Neutrophil (primary cell): ENCODE measurements around the gene AKT1.

ENCODE experiments used
- H3K27ac ChIP-seq: fragments of 200-600 bp; sonication (generic); 2 replicates; pipeline ENCODE4 v1.5.1; 2016; ENCODE audit warnings: mild to moderate bottlenecking, moderate library complexity
- H3K27me3 ChIP-seq: fragments of 200-600 bp; sonication (generic); 2 replicates; pipeline ENCODE4 v1.6.0; 2016; ENCODE audit warnings: mild to moderate bottlenecking
- H3K36me3 ChIP-seq: fragments of 200-600 bp; sonication (generic); 2 replicates; pipeline ENCODE4 v1.5.1; 2017
- H3K4me1 ChIP-seq, 2 experiments: fragments of 200-600 bp in 1 of 2; sonication (generic) in 1 of 2; 1 replicate in 1 of 2; 2 replicates in 1 of 2; pipeline versions ENCODE4 v1.5.1 to v1.6.1; 2013 to 2016; ENCODE audit warnings: low read depth in 1 of 2, low read length in 1 of 2, mild to moderate bottlenecking in 1 of 2, moderate library complexity in 1 of 2; ENCODE audit not compliant: control insufficient read depth in 1 of 2, insufficient read depth in 1 of 2
- H3K4me3 ChIP-seq, 2 experiments: fragments of 200-600 bp in 1 of 2; sonication (generic) in 1 of 2; 1 replicate in 1 of 2; 2 replicates in 1 of 2; pipeline ENCODE4 v1.5.1; 2013 to 2016; ENCODE audit warnings: low read depth in 1 of 2, low read length in 1 of 2, mild to moderate bottlenecking in 1 of 2, moderate library complexity in 1 of 2
- H3K9me3 ChIP-seq: fragments of 200-600 bp; sonication (generic); 2 replicates; pipeline ENCODE4 v1.5.1; 2016
- TF ChIP-seq, protein P1 (sequence below): fragments of 200-600 bp; sonication (generic); IDR thresholded peaks from 2 replicates; pipeline ENCODE4 v1.5.1; 2016; ENCODE audit warnings: antibody characterized with exemption

The AKT1 gene

GRCh38 chr14:104745431-104745830 is 50.1 kb downstream of the AKT1 start:
- no peak overlapping the region for H3K27ac ChIP-seq
- TF ChIP-seq, protein P1, sequence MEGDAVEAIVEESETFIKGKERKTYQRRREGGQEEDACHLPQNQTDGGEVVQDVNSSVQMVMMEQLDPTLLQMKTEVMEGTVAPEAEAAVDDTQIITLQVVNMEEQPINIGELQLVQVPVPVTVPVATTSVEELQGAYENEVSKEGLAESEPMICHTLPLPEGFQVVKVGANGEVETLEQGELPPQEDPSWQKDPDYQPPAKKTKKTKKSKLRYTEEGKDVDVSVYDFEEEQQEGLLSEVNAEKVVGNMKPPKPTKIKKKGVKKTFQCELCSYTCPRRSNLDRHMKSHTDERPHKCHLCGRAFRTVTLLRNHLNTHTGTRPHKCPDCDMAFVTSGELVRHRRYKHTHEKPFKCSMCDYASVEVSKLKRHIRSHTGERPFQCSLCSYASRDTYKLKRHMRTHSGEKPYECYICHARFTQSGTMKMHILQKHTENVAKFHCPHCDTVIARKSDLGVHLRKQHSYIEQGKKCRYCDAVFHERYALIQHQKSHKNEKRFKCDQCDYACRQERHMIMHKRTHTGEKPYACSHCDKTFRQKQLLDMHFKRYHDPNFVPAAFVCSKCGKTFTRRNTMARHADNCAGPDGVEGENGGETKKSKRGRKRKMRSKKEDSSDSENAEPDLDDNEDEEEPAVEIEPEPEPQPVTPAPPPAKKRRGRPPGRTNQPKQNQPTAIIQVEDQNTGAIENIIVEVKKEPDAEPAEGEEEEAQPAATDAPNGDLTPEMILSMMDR = no peak
- no peaks in the 10 kb centered on the region for H3K9me3 ChIP-seq
- no peaks in the 10 kb centered on the region for H3K36me3 ChIP-seq
- H3K4me3 ChIP-seq = no peak overlapping the region
- H3K27me3 ChIP-seq = no peaks in the 10 kb centered on the region
- H3K4me1 ChIP-seq = no peaks in the 10 kb centered on the region

- TF ChIP-seq, protein P1 = no peak
- H3K9me3 ChIP-seq = no peaks in the 10 kb centered on the region
- no peak overlapping the region for H3K27ac ChIP-seq
- H3K36me3 ChIP-seq = no peaks in the 10 kb centered on the region
- no peak overlapping the region for H3K4me3 ChIP-seq
- no peaks in the 10 kb centered on the region for H3K27me3 ChIP-seq
- no peaks in the 10 kb centered on the region for H3K4me1 ChIP-seq
Measured at GRCh38 chr14:104744484-104744883, 51.1 kb downstream of the AKT1 start.

GRCh38 chr14:104743461-104744380 is 51.8 kb downstream of the AKT1 start:
- H3K27me3 ChIP-seq = no peaks in the 10 kb centered on the region
- TF ChIP-seq, protein P1 = no peak
- H3K4me1 ChIP-seq = no peaks in the 10 kb centered on the region
- H3K9me3 ChIP-seq = no peaks in the 10 kb centered on the region
- no peak overlapping the region for H3K4me3 ChIP-seq
- no peak overlapping the region for H3K27ac ChIP-seq
- H3K36me3 ChIP-seq = no peaks in the 10 kb centered on the region

GRCh38 chr14:104742586-104743455 is 52.7 kb downstream of the AKT1 start:
- TF ChIP-seq, protein P1 = no peak
- H3K27ac ChIP-seq = no peak overlapping the region
- no peaks in the 10 kb centered on the region for H3K9me3 ChIP-seq
- no peak overlapping the region for H3K4me3 ChIP-seq
- H3K36me3 ChIP-seq = no peaks in the 10 kb centered on the region
- H3K4me1 ChIP-seq = no peaks in the 10 kb centered on the region
- no peaks in the 10 kb centered on the region for H3K27me3 ChIP-seq

GRCh38 chr14:104741803-104742251 is 53.7 kb downstream of the AKT1 start:
- no peaks in the 10 kb centered on the region for H3K4me1 ChIP-seq
- no peaks in the 10 kb centered on the region for H3K9me3 ChIP-seq
- no peak overlapping the region for H3K27ac ChIP-seq
- H3K36me3 ChIP-seq = no peaks in the 10 kb centered on the region
- TF ChIP-seq, protein P1 = no peak
- no peaks in the 10 kb centered on the region for H3K27me3 ChIP-seq
- no peak overlapping the region for H3K4me3 ChIP-seq
